ENCODE results near the gene TBC1D8. TPM values are rescaled to one million over a fixed set of nuclear protein-coding genes. Genes with fewer than 3 reads are reported as not detected.
"Not testable (repeated sequence)": the region's sequence is repeated elsewhere in the genome, so short reads cannot be mapped to it uniquely, and the experiment has no call there.

The TBC1D8 gene
- polyA plus RNA-seq, 3 donors = 29.3 to 47.8 (median 32.2) TPM

GRCh38 chr2:101169822-101170221 is 18.6 kb upstream of the TBC1D8 start:
- not testable (repeated sequence) for DNase-seq (ENCODE audit: extremely low read depth in 1 of 11, low read depth in 9 of 11, low spot score in 4 of 11)

- no peak for DNase-seq (ENCODE audit: extremely low read depth in 1 of 11, low read depth in 9 of 11, low spot score in 4 of 11)
Measured at GRCh38 chr2:101168706-101169105, 17.5 kb upstream of the TBC1D8 start.

- not testable (repeated sequence) for DNase-seq (ENCODE audit: extremely low read depth in 1 of 11, low read depth in 9 of 11, low spot score in 4 of 11)
Measured at GRCh38 chr2:101167532-101167931, 16.4 kb upstream of the TBC1D8 start.

- DNase-seq (ENCODE audit: extremely low read depth in 1 of 11, low read depth in 9 of 11, low spot score in 4 of 11) = no peak
Measured at GRCh38 chr2:101164021-101164420, 12.8 kb upstream of the TBC1D8 start.

GRCh38 chr2:101162561-101163330 is 11.6 kb upstream of the TBC1D8 start:
- DNase-seq (ENCODE audit: extremely low read depth in 1 of 11, low read depth in 9 of 11, low spot score in 4 of 11) = peak in 1 of 11 donors; percentile 34

GRCh38 chr2:101161658-101162057 is 10.5 kb upstream of the TBC1D8 start:
- no peak for DNase-seq (ENCODE audit: extremely low read depth in 1 of 11, low read depth in 9 of 11, low spot score in 4 of 11)

- DNase-seq (ENCODE audit: extremely low read depth in 1 of 11, low read depth in 9 of 11, low spot score in 4 of 11) = no peak
Measured at GRCh38 chr2:101160454-101160853, 9.3 kb upstream of the TBC1D8 start.

GRCh38 chr2:101159526-101159925 is 8.3 kb upstream of the TBC1D8 start:
- DNase-seq (ENCODE audit: extremely low read depth in 1 of 11, low read depth in 9 of 11, low spot score in 4 of 11) = no peak

- no peak for DNase-seq (ENCODE audit: extremely low read depth in 1 of 11, low read depth in 9 of 11, low spot score in 4 of 11)
Measured at GRCh38 chr2:101157272-101157671, 6.1 kb upstream of the TBC1D8 start.

- no peak for DNase-seq (ENCODE audit: extremely low read depth in 1 of 11, low read depth in 9 of 11, low spot score in 4 of 11)
Measured at GRCh38 chr2:101153787-101154186, 2.6 kb upstream of the TBC1D8 start.

GRCh38 chr2:101153077-101153707 is 2.0 kb upstream of the TBC1D8 start:
- no peak for DNase-seq (ENCODE audit: extremely low read depth in 1 of 11, low read depth in 9 of 11, low spot score in 4 of 11)

- peak in 5 of 11 donors; percentile 50 to 71 (median 61) for DNase-seq (ENCODE audit: extremely low read depth in 1 of 11, low read depth in 9 of 11, low spot score in 4 of 11)
Measured at GRCh38 chr2:101152272-101153076, 1.3 kb upstream of the TBC1D8 start.

GRCh38 chr2:101151859-101152271 is 683 bp upstream of the TBC1D8 start:
- no peak for DNase-seq (ENCODE audit: extremely low read depth in 1 of 11, low read depth in 9 of 11, low spot score in 4 of 11)

- DNase-seq (ENCODE audit: extremely low read depth in 1 of 11, low read depth in 9 of 11, low spot score in 4 of 11) = no peak
Measured at GRCh38 chr2:101150306-101151145, 656 bp downstream of the TBC1D8 start.

GRCh38 chr2:101149241-101150192 is 1.7 kb downstream of the TBC1D8 start:
- peak in 1 of 11 donors; percentile 27 for DNase-seq (ENCODE audit: extremely low read depth in 1 of 11, low read depth in 9 of 11, low spot score in 4 of 11)

GRCh38 chr2:101148777-101149176 is 2.4 kb downstream of the TBC1D8 start:
- no peak for DNase-seq (ENCODE audit: extremely low read depth in 1 of 11, low read depth in 9 of 11, low spot score in 4 of 11)

GRCh38 chr2:101147971-101148370 is 3.2 kb downstream of the TBC1D8 start:
- DNase-seq (ENCODE audit: extremely low read depth in 1 of 11, low read depth in 9 of 11, low spot score in 4 of 11) = no peak

- DNase-seq (ENCODE audit: extremely low read depth in 1 of 11, low read depth in 9 of 11, low spot score in 4 of 11) = no peak
Measured at GRCh38 chr2:101147062-101147461, 4.1 kb downstream of the TBC1D8 start.
